ENCODE data around the gene SEPTIN11.

DNA sequence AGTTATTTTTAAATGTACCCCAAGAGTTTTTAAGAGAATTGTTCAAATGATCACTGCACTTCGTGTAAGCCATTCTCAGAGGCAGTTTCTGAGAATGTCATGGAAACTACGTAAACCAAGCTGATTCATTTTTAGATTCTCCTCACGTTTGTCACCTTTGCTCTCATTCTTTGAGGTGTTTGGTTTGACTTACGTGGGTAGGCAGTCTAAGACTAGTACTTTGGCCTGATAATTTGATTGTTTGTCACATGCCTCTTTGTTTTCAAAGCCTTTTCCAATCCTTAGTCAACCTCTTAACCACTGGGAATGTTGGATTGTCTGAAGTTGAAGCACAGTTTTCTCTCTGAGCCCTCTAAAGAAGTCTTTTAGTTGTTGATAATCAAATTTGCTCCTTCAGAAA, 10.5 kb downstream of the SEPTIN11 start:
- TF ChIP-seq, protein P1, sequence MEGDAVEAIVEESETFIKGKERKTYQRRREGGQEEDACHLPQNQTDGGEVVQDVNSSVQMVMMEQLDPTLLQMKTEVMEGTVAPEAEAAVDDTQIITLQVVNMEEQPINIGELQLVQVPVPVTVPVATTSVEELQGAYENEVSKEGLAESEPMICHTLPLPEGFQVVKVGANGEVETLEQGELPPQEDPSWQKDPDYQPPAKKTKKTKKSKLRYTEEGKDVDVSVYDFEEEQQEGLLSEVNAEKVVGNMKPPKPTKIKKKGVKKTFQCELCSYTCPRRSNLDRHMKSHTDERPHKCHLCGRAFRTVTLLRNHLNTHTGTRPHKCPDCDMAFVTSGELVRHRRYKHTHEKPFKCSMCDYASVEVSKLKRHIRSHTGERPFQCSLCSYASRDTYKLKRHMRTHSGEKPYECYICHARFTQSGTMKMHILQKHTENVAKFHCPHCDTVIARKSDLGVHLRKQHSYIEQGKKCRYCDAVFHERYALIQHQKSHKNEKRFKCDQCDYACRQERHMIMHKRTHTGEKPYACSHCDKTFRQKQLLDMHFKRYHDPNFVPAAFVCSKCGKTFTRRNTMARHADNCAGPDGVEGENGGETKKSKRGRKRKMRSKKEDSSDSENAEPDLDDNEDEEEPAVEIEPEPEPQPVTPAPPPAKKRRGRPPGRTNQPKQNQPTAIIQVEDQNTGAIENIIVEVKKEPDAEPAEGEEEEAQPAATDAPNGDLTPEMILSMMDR (IDR thresholded peaks at IDR 0.05) = no peak
- no peak for TF ChIP-seq CREB1 (CRISPR knock-in tag; IDR thresholded peaks at IDR 0.05)
- TF ChIP-seq NFYB (CRISPR knock-in tag; conservative IDR thresholded peaks at IDR 0.05; ENCODE audit: low read depth) = no peak
- TF ChIP-seq, protein P2, sequence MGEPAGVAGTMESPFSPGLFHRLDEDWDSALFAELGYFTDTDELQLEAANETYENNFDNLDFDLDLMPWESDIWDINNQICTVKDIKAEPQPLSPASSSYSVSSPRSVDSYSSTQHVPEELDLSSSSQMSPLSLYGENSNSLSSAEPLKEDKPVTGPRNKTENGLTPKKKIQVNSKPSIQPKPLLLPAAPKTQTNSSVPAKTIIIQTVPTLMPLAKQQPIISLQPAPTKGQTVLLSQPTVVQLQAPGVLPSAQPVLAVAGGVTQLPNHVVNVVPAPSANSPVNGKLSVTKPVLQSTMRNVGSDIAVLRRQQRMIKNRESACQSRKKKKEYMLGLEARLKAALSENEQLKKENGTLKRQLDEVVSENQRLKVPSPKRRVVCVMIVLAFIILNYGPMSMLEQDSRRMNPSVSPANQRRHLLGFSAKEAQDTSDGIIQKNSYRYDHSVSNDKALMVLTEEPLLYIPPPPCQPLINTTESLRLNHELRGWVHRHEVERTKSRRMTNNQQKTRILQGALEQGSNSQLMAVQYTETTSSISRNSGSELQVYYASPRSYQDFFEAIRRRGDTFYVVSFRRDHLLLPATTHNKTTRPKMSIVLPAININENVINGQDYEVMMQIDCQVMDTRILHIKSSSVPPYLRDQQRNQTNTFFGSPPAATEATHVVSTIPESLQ (CRISPR knock-in tag; IDR thresholded peaks at IDR 0.05) = no peak
- TF ChIP-seq ZNF121 (CRISPR knock-in tag; IDR thresholded peaks at IDR 0.05) = no peak
- TF ChIP-seq ELF4 (CRISPR knock-in tag; IDR thresholded peaks at IDR 0.05; ENCODE audit: low read depth) = no peak
